HG03575 (cell line): ENCODE data around the gene RHOBTB1.
"Not testable (repeated sequence)": the region's sequence is repeated elsewhere in the genome, so short reads cannot be mapped to it uniquely, and the experiment has no call there.

Experiments
- ATAC-seq: cut with Tn5 transposase; IDR thresholded peaks from one replicate; pipeline ENCODE4 v1.9.1; 2021; ENCODE audit not compliant: unreplicated experiment, insufficient number of reproducible peaks, low FRiP score; ENCODE audit errors: extremely low read depth

The RHOBTB1 gene, protein sequence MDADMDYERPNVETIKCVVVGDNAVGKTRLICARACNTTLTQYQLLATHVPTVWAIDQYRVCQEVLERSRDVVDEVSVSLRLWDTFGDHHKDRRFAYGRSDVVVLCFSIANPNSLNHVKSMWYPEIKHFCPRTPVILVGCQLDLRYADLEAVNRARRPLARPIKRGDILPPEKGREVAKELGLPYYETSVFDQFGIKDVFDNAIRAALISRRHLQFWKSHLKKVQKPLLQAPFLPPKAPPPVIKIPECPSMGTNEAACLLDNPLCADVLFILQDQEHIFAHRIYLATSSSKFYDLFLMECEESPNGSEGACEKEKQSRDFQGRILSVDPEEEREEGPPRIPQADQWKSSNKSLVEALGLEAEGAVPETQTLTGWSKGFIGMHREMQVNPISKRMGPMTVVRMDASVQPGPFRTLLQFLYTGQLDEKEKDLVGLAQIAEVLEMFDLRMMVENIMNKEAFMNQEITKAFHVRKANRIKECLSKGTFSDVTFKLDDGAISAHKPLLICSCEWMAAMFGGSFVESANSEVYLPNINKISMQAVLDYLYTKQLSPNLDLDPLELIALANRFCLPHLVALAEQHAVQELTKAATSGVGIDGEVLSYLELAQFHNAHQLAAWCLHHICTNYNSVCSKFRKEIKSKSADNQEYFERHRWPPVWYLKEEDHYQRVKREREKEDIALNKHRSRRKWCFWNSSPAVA

DNA sequence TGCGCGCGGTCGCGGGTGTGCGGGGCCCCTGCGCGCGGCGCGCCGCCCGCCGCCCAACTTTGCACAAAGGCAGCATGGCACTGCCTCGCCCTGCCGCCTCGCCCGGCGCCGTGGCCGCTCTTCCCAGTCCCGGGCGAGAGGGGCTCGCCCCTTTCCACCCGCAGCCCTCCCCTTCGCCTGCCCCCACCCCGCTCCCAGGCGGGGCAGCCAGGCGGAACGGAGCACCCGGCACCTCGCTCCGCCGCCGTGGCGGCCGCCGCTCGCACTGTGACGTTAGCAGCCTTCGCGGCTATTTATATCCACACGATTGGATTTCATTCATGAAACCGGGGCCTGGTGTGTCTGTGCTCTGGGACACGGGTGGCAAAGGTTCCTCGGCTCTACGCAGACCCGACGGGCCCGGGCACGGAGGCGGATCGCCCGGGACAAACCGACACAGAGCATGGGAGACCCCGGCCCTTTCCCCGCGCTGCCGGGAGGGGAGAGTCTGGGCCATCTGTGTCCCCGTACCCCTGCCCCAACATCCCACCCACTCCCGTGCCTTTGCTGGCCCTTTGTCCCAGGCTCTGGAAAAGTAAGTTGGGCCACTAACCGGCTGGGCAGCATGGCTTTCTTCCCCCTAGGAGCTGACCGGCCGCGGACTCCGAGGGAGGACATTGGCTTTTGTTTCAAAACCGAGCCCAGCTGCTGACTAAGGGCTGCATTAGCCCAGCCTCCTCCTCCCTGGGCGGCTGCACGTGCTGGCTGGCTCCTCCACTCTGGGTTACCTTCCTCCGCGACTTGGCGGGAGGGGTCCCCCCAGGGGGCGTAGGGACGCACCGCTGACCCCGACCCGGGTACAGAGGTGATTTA is at the start of gene RHOBTB1:
RHOBTB1 (minus strand) TSS at position 128 of the 852 bp plus-strand sequence. CDS start 32,643 bp downstream, outside the sequence.
- ATAC-seq = no peak

DNA sequence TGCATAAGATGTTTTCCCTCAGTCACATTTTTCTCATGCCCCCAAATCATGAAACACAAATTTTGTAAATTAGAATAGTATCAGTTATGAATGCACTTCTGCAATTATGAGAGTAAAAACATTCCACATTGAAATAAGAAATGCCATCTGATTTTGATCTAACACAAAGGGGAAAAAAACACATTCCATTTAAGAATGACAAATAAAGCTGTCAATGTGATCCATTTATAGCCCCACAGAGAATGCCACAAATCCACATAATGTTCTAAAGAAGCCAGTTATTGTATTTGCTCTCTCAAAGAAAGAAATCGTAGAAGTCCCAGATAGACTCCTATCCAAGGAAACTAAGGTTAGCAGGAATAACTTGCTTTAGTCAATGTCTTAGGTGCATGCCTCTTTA is 48.7 kb upstream of the RHOBTB1 start:
- ATAC-seq = no peak

DNA sequence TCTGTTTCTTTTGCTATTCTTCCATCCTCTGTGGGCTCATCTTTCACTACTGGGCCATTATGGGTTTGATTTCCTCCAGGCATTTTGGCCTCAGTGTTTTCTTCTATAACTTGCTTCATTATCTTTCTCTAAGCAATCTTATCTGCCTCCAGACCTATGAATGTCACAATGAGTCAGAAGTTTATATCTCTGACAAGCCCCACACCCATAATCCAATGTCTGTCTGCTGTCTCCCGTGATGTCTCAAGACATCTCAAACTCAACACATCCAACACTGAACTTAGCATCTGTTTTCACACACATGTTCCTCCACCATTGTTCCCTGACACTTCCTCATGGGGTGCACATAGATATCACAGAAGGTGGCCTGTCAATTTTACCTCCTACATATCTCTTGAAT is 46.7 kb upstream of the RHOBTB1 start:
- ATAC-seq = no peak

DNA sequence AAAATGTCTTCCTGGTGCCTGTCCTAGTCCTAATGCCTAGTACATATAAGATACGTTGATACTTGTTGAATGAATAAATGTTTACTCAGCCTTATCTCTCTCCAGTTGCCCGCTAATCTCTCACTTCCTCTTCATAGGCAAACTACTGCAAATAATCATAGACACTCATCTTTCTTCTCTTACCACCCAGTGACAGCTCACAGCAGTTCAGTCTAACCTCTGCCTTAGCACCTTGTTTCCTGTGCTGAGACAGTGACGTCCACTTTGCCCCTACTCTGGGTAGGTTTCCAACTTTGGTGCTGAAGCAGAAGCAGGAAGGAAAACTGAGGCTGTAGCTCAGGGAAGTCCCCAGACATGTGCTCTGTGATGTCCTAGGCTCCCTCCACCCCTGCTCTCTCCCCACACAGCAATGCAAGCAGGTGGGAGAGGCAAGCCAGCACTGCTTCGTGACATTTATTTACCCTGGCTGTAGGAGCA is 45.5 kb upstream of the RHOBTB1 start:
- peak; percentile 87 for ATAC-seq

DNA sequence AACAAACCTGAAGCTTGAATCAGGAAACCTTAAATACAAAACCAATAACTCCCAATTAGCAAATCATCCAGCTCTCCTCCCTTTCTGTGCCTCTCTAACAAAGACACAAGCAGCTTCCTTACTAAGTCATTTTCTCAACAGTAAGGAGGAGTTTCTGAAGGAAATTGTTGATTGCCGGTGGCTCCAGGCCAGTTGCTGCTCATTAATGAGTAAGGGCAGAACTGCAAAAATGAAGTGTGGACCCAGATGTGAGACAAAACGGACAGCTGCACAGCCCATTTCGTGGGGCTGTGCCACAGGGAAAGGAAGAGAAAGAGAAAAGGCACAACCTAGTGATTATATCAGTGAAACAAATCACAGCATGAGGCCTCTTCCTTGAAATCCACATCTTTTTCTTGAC is 42.8 kb upstream of the RHOBTB1 start:
- no peak for ATAC-seq

DNA sequence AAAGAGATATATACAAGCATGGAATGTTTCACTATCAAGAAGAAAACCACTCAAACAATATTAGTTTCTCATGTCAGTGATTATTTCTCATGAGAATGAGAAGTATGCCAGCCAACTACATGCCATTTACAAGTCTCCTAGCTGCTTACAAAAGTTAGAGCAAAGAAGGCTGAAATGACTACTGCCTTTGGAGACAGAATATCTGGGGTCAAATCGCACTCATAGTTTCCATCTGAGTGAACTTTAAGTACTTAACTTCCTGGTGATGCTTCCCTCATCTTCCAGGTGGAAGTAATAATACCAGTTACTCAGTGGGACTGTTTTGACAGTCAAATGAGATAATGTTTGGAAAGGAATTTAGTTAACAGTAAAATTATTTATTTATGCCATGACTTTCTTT is 42.0 kb upstream of the RHOBTB1 start:
- no peak for ATAC-seq

DNA sequence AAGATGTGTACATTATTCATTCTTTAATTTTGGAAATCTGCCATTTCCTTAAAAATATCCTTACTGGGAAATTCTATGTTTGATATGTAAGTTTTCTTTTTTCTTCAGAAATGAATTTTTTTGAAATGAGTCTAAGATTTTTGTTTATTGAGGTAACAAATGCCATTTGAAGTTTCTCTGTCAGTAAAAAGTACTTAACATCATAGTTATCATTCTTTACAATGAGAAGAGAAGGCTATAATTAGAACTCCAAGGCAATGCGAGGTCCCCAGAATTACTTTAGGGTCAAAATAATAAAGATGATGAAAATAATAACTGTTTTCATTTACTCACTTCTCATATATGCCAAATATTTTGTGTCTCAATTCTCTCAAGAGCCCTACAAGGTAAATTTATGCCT is 37.0 kb upstream of the RHOBTB1 start:
- ATAC-seq = no peak

DNA sequence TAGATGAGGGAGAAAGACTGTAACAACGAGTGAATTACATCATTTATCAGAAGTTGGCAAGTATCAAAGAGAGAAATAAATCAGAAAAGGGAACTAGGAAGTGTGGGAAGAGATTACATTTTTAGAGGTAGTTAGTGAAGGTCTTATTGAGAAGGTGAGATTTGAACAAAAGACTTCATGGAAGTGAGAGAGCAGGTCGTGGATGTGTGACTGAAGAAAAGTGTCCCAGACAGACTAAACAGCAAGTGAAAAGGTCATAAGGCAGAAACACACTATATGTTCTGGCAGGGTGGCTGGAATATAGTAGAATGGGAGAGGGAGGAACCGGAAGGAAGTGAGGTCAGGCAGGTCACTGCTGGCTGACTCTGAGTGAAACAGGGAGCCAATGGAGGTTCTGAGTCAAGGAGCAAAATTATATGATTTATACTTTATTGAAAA is 35.7 kb upstream of the RHOBTB1 start:
- no peak for ATAC-seq

DNA sequence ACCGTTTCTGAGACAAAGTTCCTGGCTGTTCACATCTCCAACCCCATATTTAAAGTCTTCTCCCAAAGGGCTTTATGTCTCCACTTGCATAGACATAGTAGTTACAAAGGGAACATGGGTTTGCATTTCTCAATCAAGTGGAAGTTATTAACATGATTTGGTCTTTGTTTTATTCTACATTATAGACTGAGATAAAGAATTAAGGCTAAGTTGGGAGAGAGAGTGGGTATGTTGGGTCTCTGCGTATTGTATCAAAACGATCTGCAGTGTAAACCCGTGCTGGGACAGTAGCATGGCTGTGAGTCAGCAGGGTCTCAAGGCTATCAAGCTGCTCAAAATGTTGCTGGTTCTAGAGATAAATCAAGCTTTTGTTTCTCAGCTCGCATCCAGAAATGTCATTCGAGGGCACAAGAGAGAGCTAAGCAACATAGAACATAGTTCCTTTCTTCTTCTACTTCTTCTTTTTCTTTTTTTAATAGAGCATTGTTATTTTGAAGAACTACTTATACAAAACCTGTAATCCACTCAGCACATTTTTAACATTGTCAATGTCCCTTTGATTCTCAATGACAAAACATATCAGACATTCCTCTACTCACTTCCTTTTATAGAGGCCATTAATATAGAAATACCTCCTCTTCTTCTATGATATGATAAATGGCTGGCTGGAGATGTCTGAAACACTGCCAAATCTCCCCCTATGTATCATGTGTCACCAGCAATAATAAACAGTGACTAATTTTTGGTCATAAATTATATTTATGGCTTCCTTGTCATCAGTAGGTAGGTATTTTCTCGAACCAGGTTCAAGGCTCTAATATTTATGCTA is 34.5 kb upstream of the RHOBTB1 start:
- ATAC-seq = no peak

DNA sequence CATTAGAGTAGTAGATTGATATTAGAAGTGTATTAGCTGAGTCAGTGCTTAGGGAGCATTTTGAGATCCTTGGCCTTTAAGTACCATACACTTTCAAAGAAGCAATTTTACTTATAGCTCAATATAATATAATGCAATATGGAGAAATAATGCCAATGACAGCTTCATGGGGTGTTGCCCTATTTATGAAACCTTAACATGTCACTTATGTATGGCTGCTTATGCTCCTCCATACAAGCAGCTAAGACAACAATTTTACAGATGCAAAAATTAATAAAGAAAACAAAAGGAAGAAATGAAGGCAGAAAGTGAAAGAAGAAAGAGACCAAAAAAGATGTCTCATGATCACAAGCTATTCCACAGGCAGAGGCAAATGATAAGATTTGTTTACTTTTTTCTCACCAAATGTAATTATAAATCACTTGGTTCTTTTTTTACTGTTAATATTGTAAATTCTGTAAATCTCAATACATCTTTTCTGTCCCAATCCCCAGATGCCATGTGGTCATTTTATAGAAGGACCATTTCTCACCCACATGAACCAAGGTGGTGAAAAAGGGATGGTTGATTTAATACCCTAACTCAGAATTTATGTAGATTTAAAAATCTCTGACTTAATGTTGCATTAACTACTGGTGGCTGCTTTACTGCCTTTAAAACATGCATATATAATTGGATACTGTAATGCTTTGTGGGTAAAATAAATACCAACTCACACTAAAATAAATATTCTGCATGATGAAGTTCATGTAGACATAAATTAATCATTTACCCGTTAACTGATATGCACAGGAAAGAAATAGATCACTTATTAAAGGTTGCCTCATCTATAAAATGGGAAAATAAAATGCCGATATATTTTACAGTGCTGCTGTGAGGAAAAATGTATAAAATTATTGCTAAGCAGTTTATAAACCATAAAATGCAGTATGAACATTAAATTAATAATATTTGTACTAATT is 33.5 kb upstream of the RHOBTB1 start:
- no peak for ATAC-seq

DNA sequence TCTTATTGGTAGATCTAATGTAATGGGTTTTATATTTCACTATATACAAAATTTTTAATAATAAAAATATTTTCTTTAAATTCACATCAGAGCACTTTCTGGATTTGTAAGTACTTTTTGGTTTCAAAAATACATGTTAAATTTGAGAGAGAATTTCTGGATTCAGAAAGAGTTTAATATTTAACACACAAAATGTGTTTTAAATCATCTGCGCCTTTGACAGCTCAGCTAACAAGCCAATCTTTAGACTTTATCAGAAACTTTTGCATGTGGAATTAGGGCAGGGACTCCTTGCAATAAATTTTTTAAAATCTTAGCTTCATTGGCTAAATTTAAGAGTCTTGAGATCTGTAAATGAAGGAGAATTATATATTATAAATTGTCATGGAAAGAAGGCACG is 32.7 kb upstream of the RHOBTB1 start:
- no peak for ATAC-seq

DNA sequence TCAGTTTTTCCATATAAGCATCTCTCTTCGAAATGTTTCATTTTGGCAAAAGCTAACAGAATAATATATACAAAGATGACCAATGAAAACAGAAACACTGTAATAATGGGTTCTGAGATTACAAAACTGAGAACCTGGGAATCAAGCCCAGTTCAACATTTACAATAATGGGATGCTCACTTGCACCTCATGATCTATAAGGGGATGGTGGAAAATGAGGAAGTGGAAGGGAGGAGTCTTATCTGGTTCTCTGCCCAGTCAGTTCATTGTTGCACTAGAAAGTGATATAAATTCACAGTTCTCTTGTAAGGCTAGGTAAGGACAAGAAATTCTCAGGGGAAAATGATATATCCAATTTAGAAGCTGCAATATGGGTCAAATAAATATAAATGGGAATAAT is 31.7 kb upstream of the RHOBTB1 start:
- no peak for ATAC-seq

DNA sequence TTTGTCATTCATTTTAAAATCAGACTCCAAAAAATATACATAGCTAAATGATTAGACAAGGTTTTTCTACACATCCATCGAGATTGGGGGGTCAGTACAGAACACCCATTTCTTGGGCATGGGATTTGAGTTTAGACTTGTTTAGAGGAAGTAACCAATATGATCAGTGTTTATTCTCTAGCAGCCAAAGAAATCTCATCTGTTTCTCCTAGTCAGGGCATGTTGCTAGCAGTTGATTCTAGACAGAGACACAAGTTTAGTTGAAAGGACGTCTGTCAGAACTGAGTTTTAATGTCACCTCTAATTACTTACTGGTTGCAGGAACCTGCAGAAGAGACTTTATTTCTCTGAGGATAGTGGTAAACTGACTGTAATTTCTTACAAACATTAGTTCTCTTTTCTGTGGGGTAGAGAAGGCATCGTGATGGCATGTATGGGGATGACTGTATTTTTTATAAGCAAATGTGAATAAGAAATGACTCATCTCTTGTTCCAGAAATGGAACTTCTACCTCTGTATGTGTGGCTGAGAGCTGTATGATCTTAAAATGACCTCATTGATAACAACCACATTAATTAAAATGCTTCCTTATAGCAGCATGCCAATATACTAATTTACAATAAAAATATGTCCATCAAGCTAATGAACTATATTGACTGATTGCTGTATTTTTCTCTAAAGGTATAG is 30.6 kb upstream of the RHOBTB1 start:
- no peak for ATAC-seq

DNA sequence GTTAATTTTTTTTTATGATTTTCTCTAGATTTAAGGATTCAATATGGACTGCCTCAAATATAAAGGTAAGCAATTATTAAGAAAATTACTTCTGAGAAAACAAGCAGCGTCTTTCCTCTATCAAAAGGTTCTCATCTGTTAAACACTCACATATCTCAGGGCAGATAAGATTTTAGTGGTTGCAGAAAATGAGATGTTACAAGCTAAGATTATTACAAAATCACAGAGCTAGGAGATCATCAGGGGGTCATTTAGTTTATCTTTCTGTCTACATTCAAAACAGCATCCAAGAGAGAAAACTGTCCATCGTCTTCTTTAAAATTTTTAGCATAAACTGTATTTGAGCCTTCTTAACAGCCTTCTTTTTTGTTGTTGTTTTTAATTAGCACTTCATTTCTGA is 29.1 kb upstream of the RHOBTB1 start:
- no peak for ATAC-seq

DNA sequence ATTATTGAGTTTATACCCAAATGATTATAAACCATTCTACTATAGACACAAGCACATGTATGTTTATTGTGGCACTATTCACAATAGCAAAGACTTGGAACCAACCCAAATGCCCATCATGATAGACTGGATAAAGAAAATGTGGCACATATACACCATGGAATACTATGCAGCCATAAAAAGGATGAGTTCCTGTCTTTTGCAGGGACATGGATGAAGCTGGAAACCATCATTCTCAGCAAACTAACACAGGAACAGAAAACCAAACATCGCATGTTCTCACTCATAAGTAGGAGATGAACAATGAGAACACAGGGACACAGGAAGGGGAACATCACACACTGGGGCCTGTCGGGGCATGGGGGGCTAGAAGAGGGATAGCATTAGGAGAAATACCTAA is 28.2 kb upstream of the RHOBTB1 start:
- not testable (repeated sequence) for ATAC-seq

DNA sequence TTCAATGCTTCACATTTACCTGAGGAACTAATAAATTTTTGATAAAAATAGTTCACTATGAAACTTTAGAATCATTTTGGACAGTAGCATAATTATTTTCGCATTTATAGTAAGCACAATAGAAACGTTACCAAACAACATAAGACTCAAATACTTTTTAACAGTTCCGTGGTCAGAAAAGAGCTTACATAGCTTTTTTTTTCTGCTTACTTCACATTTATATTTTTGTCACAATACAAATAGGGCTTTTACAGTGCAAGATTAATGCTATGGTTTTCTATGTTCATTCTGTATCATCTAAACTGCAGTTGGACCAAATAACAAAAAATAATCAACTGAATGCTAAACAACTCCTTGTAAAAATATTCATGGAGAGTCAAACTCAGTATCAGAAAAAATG is 26.5 kb upstream of the RHOBTB1 start:
- ATAC-seq = no peak

DNA sequence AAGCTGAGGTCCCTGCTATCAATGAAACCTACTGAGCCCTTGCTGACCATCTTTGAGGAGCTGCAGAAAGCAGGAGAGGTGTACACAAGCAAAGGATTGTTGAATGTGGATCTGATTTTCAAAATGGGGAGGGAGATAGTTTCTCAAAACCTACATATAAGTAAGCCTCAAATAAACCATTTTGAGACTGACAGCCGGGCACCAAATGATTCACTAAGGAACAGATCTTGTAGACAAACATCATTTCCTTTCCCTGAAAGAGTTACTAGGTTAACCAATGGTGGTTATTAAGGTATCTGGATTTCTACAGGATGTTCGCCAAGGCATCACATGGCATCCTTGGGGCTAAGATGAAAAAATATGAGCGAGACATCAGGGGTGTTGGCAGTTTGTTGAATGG is 24.5 kb upstream of the RHOBTB1 start:
- no peak for ATAC-seq
